Subcutaneous abdominal adipose tissue (tissue), 5 donors: ENCODE data around the gene SEMA3F.
"Not testable (repeated sequence)": the region's sequence is repeated elsewhere in the genome, so short reads cannot be mapped to it uniquely, and the experiment has no call there.

Source experiments
- H3K27ac ChIP-seq: one replicate; pipeline ENCODE4 v1.7.0; 2013; ENCODE audit warnings: low read depth, mild to moderate bottlenecking, inconsistent platforms, low read length, moderate library complexity
- H3K27me3 ChIP-seq, 5 donors: one replicate each; pipeline ENCODE4 v1.7.0; 2013; ENCODE audit warnings: low read length in 5 of 5, inconsistent platforms in 1 of 5; ENCODE audit not compliant: control insufficient read depth in 5 of 5, insufficient read depth in 4 of 5
- H3K36me3 ChIP-seq, 5 donors: one replicate each; pipeline ENCODE4 v1.7.0; 2013; ENCODE audit warnings: low read length in 5 of 5; ENCODE audit not compliant: control insufficient read depth in 5 of 5, insufficient read depth in 5 of 5
- H3K4me1 ChIP-seq, 5 donors: one replicate each; pipeline ENCODE4 v1.7.0; 2013; ENCODE audit warnings: low read length in 5 of 5, mild to moderate bottlenecking in 3 of 5, moderate library complexity in 1 of 5; ENCODE audit not compliant: control insufficient read depth in 5 of 5, insufficient read depth in 5 of 5
- H3K4me3 ChIP-seq, 5 donors: one replicate each; pipeline ENCODE4 v1.7.0; 2013; ENCODE audit warnings: low read length in 5 of 5, low read depth in 1 of 5
- H3K9ac ChIP-seq, 5 donors: one replicate each; pipeline ENCODE4 v1.7.0; 2013; ENCODE audit warnings: low read length in 5 of 5, mild to moderate bottlenecking in 4 of 5, moderate library complexity in 3 of 5
- H3K9me3 ChIP-seq, 5 donors: one replicate each; pipeline ENCODE4 v1.7.0; 2013; ENCODE audit warnings: low read length in 5 of 5; ENCODE audit not compliant: control insufficient read depth in 5 of 5
- donor health status: healthy.
- donor health status: healthy.
- donor health status: healthy.
- donor health status: healthy.
- donor health status: healthy.

Gene SEMA3F

DNA sequence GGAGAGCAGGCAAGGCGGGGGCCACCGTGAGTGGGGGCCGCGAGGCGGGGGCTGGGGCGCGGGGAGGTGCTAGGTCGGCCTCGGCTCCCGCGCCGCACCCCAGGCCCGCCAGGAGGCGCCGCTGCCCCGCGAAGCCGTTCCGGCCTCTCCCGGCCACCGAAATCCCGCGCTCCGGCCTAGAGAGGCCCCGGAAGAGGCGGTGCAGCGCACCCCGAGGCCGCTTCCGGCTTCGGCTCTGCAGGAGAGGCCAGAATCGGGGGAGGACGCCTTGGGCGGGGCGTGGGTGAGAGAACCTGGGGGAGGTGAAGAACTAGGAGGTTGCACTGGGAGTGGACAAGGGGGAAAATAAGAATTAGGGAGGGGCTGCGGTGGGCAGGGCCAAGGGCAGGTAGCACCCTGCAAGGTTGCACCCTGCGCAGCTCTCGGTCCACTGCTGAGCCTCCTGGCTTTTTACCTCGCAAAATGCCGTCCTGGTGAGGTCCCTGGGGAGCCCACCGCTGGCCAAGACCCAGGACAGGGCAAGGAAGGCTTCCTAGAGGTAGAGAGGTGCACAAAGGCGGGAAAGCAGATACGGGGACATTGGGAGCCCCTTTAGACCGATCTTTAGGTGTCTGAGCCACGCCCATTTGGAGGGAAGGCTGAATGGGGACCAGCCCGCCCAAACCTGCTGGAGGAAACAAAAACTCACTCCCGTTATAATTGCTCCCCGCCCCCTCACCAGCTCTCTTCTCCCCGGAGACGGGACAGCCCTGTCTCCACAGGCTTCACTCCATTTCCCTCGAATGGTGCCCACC lies 72.5 kb downstream of the SEMA3F start:
- Histone ChIP-seq H3K4me3 (peak overlapping the region; percentile 87 to 95 (median 92)), H3K27ac (peak overlapping the region; percentile 41), H3K4me1 (peaks cover 4 to 46% (median 26%) of the 10 kb centered on the region in 5 donors), H3K9me3 (no peaks in the 10 kb centered on the region), H3K27me3 (peaks cover 0 to 4% (median 3%) of the 10 kb centered on the region in 5 donors), H3K36me3 (no peaks in the 10 kb centered on the region), H3K9ac (peak overlapping the region in 4 of 5 donors; percentile 54 to 86 (median 82))

DNA sequence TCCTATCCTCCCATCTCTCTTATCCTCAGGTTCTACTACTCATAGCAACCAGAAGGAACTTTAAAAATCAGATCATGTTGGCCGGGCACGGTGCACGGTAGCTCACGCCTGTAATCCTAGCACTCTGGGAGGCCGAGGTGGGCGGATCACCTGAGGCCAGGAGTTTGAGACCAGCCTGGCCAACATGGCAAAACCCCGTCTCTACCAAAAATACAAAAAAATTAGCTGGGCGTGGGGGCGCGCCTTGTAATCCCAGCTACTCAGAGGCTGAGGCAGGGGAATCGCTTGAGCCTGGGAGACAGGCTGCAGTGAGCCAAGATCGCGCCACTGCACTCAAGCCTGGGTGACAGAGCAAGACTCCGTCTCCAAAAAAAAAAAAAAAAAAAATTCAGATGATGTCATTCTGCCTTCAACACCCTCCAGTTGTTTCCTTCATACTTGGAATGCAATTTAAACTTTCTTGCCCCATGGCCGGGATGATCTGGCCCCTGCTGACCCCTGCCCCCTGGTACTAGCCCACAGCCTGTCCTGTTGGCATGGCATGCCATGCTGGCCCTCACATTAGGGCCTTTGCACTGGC lies 73.2 kb downstream of the SEMA3F start:
- Histone ChIP-seq H3K4me3 (peak overlapping the region; percentile 87 to 95 (median 92)), H3K9ac (peak overlapping the region in 3 of 5 donors; percentile 54 to 85 (median 79)), H3K4me1 (peaks cover 4 to 50% (median 26%) of the 10 kb centered on the region in 5 donors)
- H3K27me3 ChIP-seq, H3K27ac ChIP-seq, H3K36me3 ChIP-seq, H3K9me3 ChIP-seq: not testable (repeated sequence)

DNA sequence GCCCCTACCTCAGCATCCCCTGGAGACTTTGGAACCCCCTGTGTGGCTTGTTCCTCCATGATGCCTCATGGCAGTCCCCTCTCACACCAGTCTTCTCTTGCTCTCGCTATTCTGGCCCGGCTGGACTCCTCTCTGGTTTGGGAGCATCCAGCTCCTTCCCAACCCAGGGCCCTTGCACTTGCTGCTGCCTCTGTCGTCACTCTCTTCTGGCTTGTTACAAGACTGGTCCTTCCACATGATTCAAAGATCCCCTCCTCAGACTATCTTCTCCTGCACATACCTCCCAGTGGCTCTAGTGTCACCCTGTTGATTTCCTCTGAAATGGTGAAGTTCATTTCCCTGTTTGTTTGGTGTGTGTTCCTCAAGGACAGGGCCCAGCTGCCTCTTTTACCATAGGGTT lies 74.4 kb downstream of the SEMA3F start:
- H3K9ac ChIP-seq: no peak overlapping the region
- H3K4me3 ChIP-seq: no peak overlapping the region
- H3K9me3 ChIP-seq: no peaks in the 10 kb centered on the region
- peaks cover 0 to 4% (median 3%) of the 10 kb centered on the region in 5 donors for H3K27me3 ChIP-seq
- no peak overlapping the region for H3K27ac ChIP-seq
- H3K4me1 ChIP-seq: peaks cover 4 to 50% (median 27%) of the 10 kb centered on the region in 5 donors
- H3K36me3 ChIP-seq: no peaks in the 10 kb centered on the region

DNA sequence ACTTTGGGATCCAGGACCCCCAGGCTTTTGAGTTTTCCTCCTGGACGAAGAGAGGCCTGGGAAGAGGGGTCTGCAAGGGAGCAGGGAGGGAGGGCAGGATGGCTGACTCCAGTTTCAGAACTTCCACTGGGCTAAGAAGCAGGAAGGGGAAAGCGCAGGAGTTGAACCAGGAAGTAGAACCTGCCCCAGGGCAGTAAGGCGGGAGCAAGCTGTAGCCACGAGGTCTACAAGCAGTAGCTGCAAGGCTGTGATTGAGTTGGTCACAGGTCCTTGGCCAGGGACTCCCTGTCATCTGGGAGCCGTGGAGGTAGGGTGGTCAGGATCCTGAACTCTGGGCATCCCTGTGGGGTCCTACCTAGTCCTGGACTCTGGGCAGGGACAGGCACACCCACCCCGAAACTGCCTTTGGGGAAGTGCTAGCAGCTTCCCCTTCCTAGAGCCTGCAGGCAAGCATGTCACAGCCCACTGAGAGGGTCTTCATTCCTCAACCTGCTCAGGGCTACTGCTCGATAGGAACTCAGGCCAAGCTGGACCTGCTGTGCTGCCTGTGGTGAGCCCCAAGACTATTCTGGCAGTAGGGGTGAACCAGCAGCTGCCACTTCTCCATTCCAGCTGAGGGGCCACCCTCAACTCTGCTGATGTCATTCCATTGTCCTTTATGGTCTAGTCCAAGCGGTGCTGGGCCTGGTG lies 75.1 kb downstream of the SEMA3F start:
- no peaks in the 10 kb centered on the region for H3K9me3 ChIP-seq
- peaks cover 4 to 56% (median 34%) of the 10 kb centered on the region in 5 donors for H3K4me1 ChIP-seq
- no peak overlapping the region for H3K27ac ChIP-seq
- H3K4me3 ChIP-seq: peak overlapping the region in 1 of 5 donors; percentile 35
- H3K9ac ChIP-seq: no peak overlapping the region
- no peaks in the 10 kb centered on the region for H3K36me3 ChIP-seq
- H3K27me3 ChIP-seq: peaks cover 0 to 2% (median 0%) of the 10 kb centered on the region in 5 donors

DNA sequence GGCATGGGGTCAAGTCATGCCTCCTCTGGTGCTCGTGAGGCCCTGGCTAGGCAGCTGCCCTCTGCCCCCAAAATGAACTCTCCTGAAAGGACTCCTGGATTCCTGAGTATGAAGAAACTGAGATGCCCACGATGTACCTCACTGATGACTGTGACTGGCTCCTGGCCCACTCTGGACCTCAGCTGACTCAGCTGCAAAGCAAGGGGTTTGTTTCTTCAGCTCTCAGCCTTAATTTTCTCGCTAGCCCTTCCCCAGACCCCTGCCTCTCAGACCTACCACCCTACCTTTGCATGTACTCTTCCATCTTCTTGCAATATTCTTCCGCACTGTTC lies 75.6 kb downstream of the SEMA3F start:
- Histone ChIP-seq H3K27me3 (no peaks in the 10 kb centered on the region), H3K4me1 (peaks cover 4 to 60% (median 38%) of the 10 kb centered on the region in 5 donors), H3K36me3 (no peaks in the 10 kb centered on the region), H3K9me3 (no peaks in the 10 kb centered on the region), H3K27ac (no peak overlapping the region), H3K9ac (no peak overlapping the region), H3K4me3 (peak overlapping the region in 1 of 5 donors; percentile 35)

DNA sequence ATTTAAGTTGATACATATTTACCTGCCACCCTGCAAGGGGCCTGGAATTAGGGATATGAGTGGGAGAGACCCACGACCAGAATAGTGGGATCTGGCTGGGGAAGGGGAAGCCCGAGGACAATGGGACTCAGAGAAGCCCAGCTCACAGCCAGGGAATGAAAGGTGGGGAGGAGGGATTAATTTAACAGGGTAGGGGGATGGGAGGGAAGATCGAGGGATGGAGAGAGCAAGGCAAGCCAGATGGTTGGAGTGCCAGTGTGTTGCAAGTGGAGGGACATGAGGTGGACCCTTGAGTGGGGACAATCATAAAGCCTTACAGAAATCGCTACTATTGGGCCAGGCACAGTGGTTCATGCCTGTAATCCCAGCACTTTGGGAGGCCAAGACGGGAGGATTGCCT lies 76.5 kb downstream of the SEMA3F start:
- Histone ChIP-seq H3K9ac (no peak overlapping the region), H3K36me3 (no peaks in the 10 kb centered on the region), H3K27ac (no peak overlapping the region), H3K27me3 (no peaks in the 10 kb centered on the region), H3K9me3 (no peaks in the 10 kb centered on the region), H3K4me1 (peaks cover 4 to 57% (median 36%) of the 10 kb centered on the region in 5 donors), H3K4me3 (no peak overlapping the region)

DNA sequence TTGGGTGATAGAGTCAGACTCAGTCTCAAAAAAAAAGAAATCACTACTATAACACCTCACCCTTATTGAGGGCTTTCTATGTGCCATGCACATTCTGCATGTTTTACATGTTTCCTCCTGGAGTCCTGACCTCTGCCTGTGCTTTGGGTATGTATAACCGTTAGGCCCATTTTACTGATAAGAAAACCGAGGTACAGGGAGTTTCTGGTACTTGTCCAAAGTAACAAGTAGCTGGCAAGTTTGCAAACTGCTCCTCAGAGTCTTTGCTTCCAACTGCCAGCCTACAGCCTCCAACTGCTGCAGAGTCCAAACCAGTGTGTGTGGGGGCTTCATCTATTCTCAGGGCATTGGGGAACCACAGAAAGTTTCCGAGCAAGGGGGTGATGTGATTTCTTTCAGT lies 77.2 kb downstream of the SEMA3F start:
- H3K4me3 ChIP-seq: no peak overlapping the region
- H3K9me3 ChIP-seq: no peaks in the 10 kb centered on the region
- H3K27ac ChIP-seq: no peak overlapping the region
- no peaks in the 10 kb centered on the region for H3K27me3 ChIP-seq
- no peak overlapping the region for H3K9ac ChIP-seq
- peaks cover 4 to 58% (median 36%) of the 10 kb centered on the region in 5 donors for H3K4me1 ChIP-seq
- no peaks in the 10 kb centered on the region for H3K36me3 ChIP-seq

DNA sequence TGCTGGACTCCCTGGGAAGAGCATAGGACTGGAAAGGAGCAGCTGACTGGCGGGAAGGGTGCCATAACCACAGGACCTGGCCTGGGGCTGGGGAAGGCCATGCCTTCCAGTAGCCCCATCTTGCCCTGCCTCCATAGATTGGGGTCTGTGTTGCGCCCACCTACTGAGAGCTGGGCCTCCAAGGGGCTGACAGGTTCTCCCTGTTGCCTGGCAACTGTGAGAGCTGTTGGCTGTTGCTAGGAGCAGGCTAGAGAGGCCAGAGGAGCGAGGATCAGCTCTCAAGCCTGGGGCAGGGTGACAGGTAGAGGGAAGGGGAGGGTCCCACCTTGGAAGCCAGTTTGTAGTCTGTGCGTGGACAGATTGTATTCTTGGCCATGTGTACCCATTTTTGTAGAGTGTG lies 78.1 kb downstream of the SEMA3F start:
- Histone ChIP-seq H3K27ac (no peak overlapping the region), H3K9ac (no peak overlapping the region), H3K9me3 (no peaks in the 10 kb centered on the region), H3K4me3 (no peak overlapping the region), H3K4me1 (peaks cover 4 to 59% (median 37%) of the 10 kb centered on the region in 5 donors), H3K36me3 (no peaks in the 10 kb centered on the region), H3K27me3 (no peaks in the 10 kb centered on the region)

DNA sequence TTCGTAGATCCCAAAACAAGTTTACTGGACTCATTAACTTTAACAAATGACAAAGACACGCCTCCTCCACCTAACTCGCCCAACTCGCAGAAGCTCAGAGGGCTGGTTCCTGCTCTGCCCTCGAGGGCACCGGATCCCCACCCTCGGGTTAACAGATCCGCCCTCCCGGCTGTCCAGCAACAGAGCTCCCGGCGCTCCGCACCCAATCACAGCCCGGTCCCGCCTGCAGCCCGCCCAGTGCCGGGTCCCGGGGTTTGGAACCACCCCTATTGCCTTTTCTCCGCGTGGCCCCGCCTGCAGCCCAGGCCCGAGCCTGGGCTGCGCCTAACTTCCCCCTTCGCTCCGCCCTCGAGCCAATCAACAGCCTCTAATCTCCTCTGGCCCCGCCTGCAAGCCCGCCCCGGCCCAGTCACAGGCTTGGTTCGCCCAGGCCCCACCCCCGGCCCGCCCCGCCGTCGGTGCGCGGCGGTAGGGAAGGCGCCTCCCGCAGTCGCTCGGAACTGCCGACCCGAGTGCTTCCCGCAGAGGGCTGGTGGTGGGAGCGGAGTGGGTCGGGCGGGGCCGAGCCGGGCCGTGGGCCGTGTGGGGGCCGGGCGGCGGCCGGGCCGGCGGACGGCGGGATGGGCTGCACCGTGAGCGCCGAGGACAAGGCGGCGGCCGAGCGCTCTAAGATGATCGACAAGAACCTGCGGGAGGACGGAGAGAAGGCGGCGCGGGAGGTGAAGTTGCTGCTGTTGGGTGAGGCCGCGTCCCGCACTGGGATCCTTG lies 80.8 kb downstream of the SEMA3F start, which contains the start of gene GNAI2:
Gene GNAI2 (plus strand): TSS at position 489 of the 768 bp plus-strand sequence. CDS start 132 bp downstream, at position 621.
- Histone ChIP-seq H3K27ac (peak within 1 kb of the TSS; percentile 85), H3K9ac (peak within 1 kb of the TSS; percentile 89 to 98 (median 92)), H3K36me3 (peaks cover 0 to 16% (median 7%) of the 10 kb centered on the region in 5 donors), H3K4me1 (peaks cover 5 to 65% (median 57%) of the 10 kb centered on the region in 5 donors), H3K4me3 (peak within 1 kb of the TSS; percentile 86 to 99 (median 95)), H3K9me3 (no peaks in the 10 kb centered on the region), H3K27me3 (no peaks in the 10 kb centered on the region)
